Right hindlimb (tissue), 1 donor: ENCODE data around the gene PPP1R18.
"Not testable (repeated sequence)": the region's sequence is repeated elsewhere in the genome, so short reads cannot be mapped to it uniquely, and the experiment has no call there.

ENCODE experiments used
- DNase-seq: peaks from one replicate; pipeline ENCODE4 v3.0.0-alpha.2; 2018

The PPP1R18 gene

GRCh38 chr6:30688569-30688968 is 2.1 kb upstream of the PPP1R18 start:
- no peak for DNase-seq

GRCh38 chr6:30687659-30688431 is 1.4 kb upstream of the PPP1R18 start:
- no peak for DNase-seq

- DNase-seq: peak; percentile 98
Observed at GRCh38 chr6:30686908-30687658, 638 bp upstream of the PPP1R18 start.

GRCh38 chr6:30685157-30686008 is 1.1 kb downstream of the PPP1R18 start:
- no peak for DNase-seq

- DNase-seq: peak; percentile 43
Observed at GRCh38 chr6:30684386-30685156, 1.9 kb downstream of the PPP1R18 start.

- DNase-seq: no peak
Observed at GRCh38 chr6:30683980-30684338, 2.5 kb downstream of the PPP1R18 start.

GRCh38 chr6:30683183-30683979 is 3.1 kb downstream of the PPP1R18 start:
- no peak for DNase-seq

GRCh38 chr6:30682143-30683117 is 4.0 kb downstream of the PPP1R18 start:
- peak; percentile 79 for DNase-seq

- DNase-seq: no peak
Observed at GRCh38 chr6:30681766-30682142, 4.7 kb downstream of the PPP1R18 start.

GRCh38 chr6:30679765-30680535 is 6.5 kb downstream of the PPP1R18 start:
- DNase-seq: no peak

- peak; percentile 88 for DNase-seq
Observed at GRCh38 chr6:30678964-30679726, 7.3 kb downstream of the PPP1R18 start.

GRCh38 chr6:30676660-30677285 is 9.7 kb downstream of the PPP1R18 start:
- no peak for DNase-seq

- peak; percentile 97 for DNase-seq
Observed at GRCh38 chr6:30672445-30673253, 13.8 kb downstream of the PPP1R18 start, which contains the start of gene DHX16. TSS of gene DHX16 (minus strand) at chr6:30673006. CDS start at chr6:30672841, 165 bp downstream.

- no peak for DNase-seq
Observed at GRCh38 chr6:30670760-30671527, 15.5 kb downstream of the PPP1R18 start.

GRCh38 chr6:30666300-30666699 is 20.1 kb downstream of the PPP1R18 start:
- not testable (repeated sequence) for DNase-seq

GRCh38 chr6:30664994-30665767 is 21.3 kb downstream of the PPP1R18 start:
- DNase-seq: no peak
